Osteoblast (primary cell): ENCODE results near the gene THOC1. TPM values are rescaled to one million over a fixed set of nuclear protein-coding genes. Genes with fewer than 3 reads are reported as not detected.

ENCODE experiments used
- DNase-seq: peaks from one replicate; pipeline ENCODE4 v3.0.0; 2011; ENCODE audit warnings: low spot score, mixed read lengths; ENCODE audit not compliant: insufficient read length; ENCODE audit errors: missing footprints
- H2AFZ ChIP-seq: 2 replicates; pipeline ENCODE4 v1.6.0; 2011; ENCODE audit warnings: mild to moderate bottlenecking, low read length
- H3K27ac ChIP-seq: 2 replicates; pipeline ENCODE4 v1.5.1; 2011; ENCODE audit warnings: mild to moderate bottlenecking, low read depth, low read length, moderate library complexity
- H3K27me3 ChIP-seq: 2 replicates; pipeline ENCODE4 v1.6.0; 2012; ENCODE audit warnings: mild to moderate bottlenecking, control low read depth, inconsistent platforms, low read length, moderate library complexity; ENCODE audit not compliant: insufficient read depth
- H3K36me3 ChIP-seq: 2 replicates; pipeline ENCODE4 v1.5.1; 2011; ENCODE audit warnings: mild to moderate bottlenecking, low read length, control low read depth, moderate library complexity; ENCODE audit not compliant: insufficient read depth
- H3K4me1 ChIP-seq: 2 replicates; pipeline ENCODE4 v1.5.1; 2011; ENCODE audit warnings: mild to moderate bottlenecking, low read length, control low read depth, moderate library complexity; ENCODE audit not compliant: insufficient read depth
- H3K4me2 ChIP-seq: 2 replicates; pipeline ENCODE4 v1.6.0; 2011; ENCODE audit warnings: mild to moderate bottlenecking, low read length; ENCODE audit not compliant: insufficient read depth
- H3K4me3 ChIP-seq: fragments of 200-600 bp; sonication (generic); 3 replicates; pipeline ENCODE4 v1.5.1; 2012; ENCODE audit warnings: mild to moderate bottlenecking, low read length, inconsistent platforms; ENCODE audit not compliant: insufficient read depth
- H3K79me2 ChIP-seq: 2 replicates; pipeline ENCODE4 v1.6.0; 2012; ENCODE audit warnings: mild to moderate bottlenecking, low read length, control low read depth, inconsistent platforms; ENCODE audit not compliant: insufficient read depth
- H3K9me3 ChIP-seq: 2 replicates; pipeline ENCODE4 v1.5.1; 2011; ENCODE audit warnings: low read depth, low read length, control low read depth
- H4K20me1 ChIP-seq: 2 replicates; pipeline ENCODE4 v1.6.0; 2012; ENCODE audit warnings: mild to moderate bottlenecking, low read length, control low read depth; ENCODE audit not compliant: insufficient read depth
- CTCF ChIP-seq: IDR thresholded peaks from 2 replicates; pipeline ENCODE4 v1.5.1; 2011; ENCODE audit warnings: mild to moderate bottlenecking, low read depth, low read length, moderate library complexity; ENCODE audit errors: extremely low read depth
- total RNA-seq: library from RNA; depleted of rRNA; stranded (reverse); fragments of >200 nt; gene quantifications from 2 replicates; pipeline ENCODE4 v1.2.3, GENCODE V29; 2012

The THOC1 gene
- total RNA-seq, 1 donor: 43.1 TPM

GRCh38 chr18:212780-213179 lies 55.1 kb downstream of the THOC1 start:
- H3K4me3 ChIP-seq: no peak overlapping the region
- no peaks in the 10 kb centered on the region for H3K79me2 ChIP-seq
- H3K27me3 ChIP-seq: no peaks in the 10 kb centered on the region
- H3K4me2 ChIP-seq: no peak overlapping the region
- no peak overlapping the region for H2AFZ ChIP-seq
- no peak for TF ChIP-seq CTCF
- peaks cover 71% of the 10 kb centered on the region for H3K36me3 ChIP-seq
- no peak for DNase-seq
- H3K27ac ChIP-seq: no peak overlapping the region
- no peaks in the 10 kb centered on the region for H4K20me1 ChIP-seq
- H3K9me3 ChIP-seq: no peaks in the 10 kb centered on the region
- no peaks in the 10 kb centered on the region for H3K4me1 ChIP-seq

- Histone ChIP-seq H3K79me2 (peaks cover 8% of the 10 kb centered on the region), H2AFZ (no peak overlapping the region), H3K27ac (no peak overlapping the region), H3K36me3 (peaks cover 61% of the 10 kb centered on the region), H3K4me1 (no peaks in the 10 kb centered on the region), H4K20me1 (no peaks in the 10 kb centered on the region), H3K4me3 (no peak overlapping the region), H3K27me3 (no peaks in the 10 kb centered on the region), H3K9me3 (no peaks in the 10 kb centered on the region), H3K4me2 (no peak overlapping the region)
- no peak for DNase-seq
- TF ChIP-seq CTCF: no peak
Measured at GRCh38 chr18:211582-211981, 56.3 kb downstream of the THOC1 start.

GRCh38 chr18:210733-211132 lies 57.1 kb downstream of the THOC1 start:
- no peak for DNase-seq
- no peaks in the 10 kb centered on the region for H3K9me3 ChIP-seq
- no peak overlapping the region for H3K27ac ChIP-seq
- no peak overlapping the region for H3K4me3 ChIP-seq
- TF ChIP-seq CTCF: no peak
- no peaks in the 10 kb centered on the region for H3K4me1 ChIP-seq
- H3K36me3 ChIP-seq: peaks cover 62% of the 10 kb centered on the region
- no peak overlapping the region for H3K4me2 ChIP-seq
- peaks cover 15% of the 10 kb centered on the region for H3K79me2 ChIP-seq
- no peaks in the 10 kb centered on the region for H3K27me3 ChIP-seq
- no peak overlapping the region for H2AFZ ChIP-seq
- H4K20me1 ChIP-seq: no peaks in the 10 kb centered on the region

GRCh38 chr18:210075-210474 lies 57.8 kb downstream of the THOC1 start:
- H3K27ac ChIP-seq: no peak overlapping the region
- H3K27me3 ChIP-seq: no peaks in the 10 kb centered on the region
- peaks cover 62% of the 10 kb centered on the region for H3K36me3 ChIP-seq
- peaks cover 15% of the 10 kb centered on the region for H3K79me2 ChIP-seq
- H3K9me3 ChIP-seq: no peaks in the 10 kb centered on the region
- no peaks in the 10 kb centered on the region for H3K4me1 ChIP-seq
- no peak for TF ChIP-seq CTCF
- no peaks in the 10 kb centered on the region for H4K20me1 ChIP-seq
- no peak overlapping the region for H2AFZ ChIP-seq
- H3K4me2 ChIP-seq: no peak overlapping the region
- DNase-seq: no peak
- no peak overlapping the region for H3K4me3 ChIP-seq
